Umbilical cord (tissue), 2 donors: Measurements from ENCODE around the gene MFSD6. TPM values are rescaled to one million over a fixed set of nuclear protein-coding genes. Genes with fewer than 3 reads are reported as not detected.
A peak's percentile ranks its signal among the peaks of the same experiment; 100 is the strongest.
"Not testable (repeated sequence)": the region's sequence is repeated elsewhere in the genome, so short reads cannot be mapped to it uniquely, and the experiment has no call there.

Source experiments
- DNase-seq: peaks from one replicate; pipeline ENCODE4 v3.0.0-alpha.2; 2015; ENCODE audit warnings: low spot score
- total RNA-seq: library from RNA; depleted of rRNA; stranded (reverse); fragments of >200 nt; gene quantifications from one replicate; pipeline ENCODE4 v1.2.3, GENCODE V29; 2014; ENCODE audit warnings: low replicate concordance; ENCODE audit not compliant: insufficient read depth

Gene MFSD6
- total RNA-seq, 1 donor from 2014 or later = 51.5 TPM

GRCh38 chr2:190462181-190462580 is 54.0 kb downstream of the MFSD6 start:
- DNase-seq = no peak

DNA sequence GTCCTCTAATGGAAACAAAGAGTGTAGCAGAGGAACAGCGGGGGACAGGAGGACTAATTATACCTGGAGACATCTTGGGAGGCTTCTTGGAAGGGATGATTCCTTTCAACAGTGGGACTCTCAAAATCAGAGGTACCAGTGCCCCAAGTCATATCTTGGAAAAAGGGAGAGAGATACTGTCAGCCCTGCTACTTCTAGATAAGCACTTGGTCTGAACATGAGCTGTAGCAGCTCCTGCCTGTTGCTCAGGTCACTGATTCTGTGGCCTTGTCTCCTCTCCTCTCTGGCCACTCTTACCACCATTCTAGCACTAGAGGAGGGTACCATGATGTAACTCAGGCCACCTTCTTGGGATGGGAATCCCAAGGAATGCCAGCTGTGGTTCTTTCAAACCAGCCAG is 54.5 kb downstream of the MFSD6 start:
- no peak for DNase-seq

DNA sequence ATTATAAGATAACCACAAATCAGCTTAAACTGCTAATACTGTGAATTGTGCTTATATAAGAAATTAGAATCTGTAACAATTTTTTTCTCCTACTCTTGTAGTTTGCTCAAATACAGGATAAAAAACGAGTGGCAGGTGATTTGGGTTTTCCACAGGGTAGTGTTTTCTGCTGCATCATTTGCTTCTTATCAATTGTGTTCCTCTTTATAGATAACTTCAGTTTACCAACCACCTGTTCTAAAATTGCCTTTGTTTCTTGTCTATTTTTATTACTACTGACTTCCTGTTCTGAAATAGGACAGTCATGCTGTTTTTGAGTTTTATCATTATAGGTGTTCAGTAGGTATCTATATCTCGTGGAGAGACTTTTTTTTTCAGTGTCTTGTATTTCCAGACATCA is 56.9 kb downstream of the MFSD6 start:
- DNase-seq = no peak

DNA sequence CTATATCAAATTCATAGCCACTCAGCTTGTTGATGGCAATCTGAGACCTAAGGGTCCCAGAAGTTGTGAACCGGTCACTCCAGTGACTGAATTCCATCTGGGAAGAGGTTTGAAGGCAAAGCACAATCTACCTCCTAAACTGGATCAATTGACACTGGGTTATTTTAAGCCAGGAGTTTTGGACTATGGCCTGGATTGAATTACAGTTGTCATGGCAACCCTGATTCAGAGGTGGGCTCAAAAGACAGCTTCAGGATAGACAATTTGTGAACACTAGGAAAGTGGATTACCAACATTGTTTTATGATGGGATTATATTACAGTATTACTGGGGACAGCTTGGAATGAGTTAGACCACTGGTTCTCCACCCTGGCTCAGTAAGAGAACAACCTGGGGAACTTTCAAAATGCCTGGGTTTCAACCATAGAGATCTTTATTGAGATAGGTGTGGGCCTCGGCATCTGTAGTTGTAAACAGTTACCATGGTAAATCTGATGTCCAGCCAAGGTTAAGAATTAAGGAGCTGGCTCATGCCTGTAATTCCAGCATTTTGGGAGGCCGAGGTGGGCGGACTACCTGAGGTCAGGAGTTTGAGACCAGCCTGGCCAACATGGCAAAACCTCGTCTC is 58.8 kb downstream of the MFSD6 start:
- no peak for DNase-seq

DNA sequence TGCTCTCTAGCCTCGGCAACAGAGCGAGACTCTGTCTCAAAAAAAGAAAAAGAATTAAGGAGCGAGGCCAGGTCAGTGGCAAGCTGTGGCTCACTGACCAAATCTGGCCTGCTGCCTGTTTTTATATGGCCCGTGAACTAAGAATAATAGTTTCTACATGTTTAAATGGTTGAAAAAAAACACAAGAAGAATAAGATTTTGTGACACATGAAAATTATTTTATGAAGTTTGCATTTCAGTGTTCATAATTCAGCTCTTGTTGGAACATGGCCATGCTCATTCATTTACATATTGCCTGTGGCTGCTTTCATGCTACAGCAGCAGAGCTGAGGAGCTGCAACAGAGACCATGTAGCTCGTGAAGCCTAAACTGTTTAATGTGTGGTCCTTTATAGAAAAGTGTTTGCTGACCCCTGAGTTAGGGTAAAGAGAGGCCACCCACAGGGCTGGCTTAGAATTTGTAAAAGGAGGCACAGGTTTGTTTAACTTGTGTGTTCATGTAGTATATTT is 59.5 kb downstream of the MFSD6 start:
- peak; percentile 47 for DNase-seq

DNA sequence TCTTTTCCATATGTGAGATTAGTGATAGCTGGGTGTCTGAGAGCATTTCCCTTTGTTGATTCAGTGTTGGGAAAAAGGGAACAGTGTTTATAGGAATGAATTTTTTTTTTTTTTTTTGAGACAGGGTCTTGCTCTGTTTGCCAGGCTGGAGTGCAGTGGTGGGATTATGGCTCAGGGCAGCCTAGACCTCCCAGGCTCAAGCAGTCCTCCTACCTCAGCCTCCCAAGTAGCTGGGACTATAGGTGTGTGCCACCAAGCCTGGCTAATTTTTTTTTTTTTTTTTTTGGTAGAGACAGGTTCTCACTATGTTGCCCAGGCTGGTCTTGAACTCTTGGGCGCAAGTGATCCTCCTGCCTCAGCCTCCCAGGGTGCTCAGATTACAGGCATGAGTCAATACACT is 60.2 kb downstream of the MFSD6 start:
- not testable (repeated sequence) for DNase-seq

DNA sequence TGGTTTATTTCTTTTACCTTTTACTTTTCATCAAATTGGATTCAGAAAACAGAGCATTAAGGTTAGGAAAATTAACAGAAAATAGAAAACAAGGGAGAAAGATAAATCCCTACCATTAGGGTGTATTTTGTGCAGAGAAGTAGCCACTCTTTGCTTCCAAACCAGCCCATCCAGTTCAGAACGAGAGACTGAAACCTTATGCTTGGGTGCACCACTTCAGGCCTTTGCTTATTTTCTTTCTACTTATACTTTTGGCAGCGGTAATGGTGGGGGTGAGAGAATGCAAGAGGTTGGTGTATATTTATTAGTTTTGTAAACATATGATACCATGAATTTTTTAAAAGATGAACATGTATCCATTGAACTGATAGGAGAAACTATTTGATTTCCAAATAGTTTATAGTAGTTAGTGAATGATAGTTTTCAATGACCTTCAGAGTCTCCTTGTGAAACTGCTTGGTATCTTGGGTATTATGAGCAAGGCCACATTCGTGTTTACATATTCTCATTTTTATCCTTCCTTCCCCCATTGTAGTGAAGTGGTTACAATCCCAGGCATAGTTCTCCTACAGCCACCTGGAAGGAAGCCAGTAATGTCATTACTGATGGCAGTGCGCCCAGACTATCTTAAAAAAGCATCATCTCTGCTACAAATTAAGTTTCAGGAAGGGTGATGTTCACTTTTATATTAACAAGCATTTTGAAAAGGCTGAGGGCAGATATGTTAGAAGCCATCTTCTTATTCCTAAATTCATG is 60.8 kb downstream of the MFSD6 start:
- DNase-seq = peak; percentile 94

- DNase-seq = peak; percentile 53
Observed at GRCh38 chr2:190469771-190470170, 61.6 kb downstream of the MFSD6 start.

- DNase-seq = no peak
Observed at GRCh38 chr2:190470256-190470826, 62.2 kb downstream of the MFSD6 start.

DNA sequence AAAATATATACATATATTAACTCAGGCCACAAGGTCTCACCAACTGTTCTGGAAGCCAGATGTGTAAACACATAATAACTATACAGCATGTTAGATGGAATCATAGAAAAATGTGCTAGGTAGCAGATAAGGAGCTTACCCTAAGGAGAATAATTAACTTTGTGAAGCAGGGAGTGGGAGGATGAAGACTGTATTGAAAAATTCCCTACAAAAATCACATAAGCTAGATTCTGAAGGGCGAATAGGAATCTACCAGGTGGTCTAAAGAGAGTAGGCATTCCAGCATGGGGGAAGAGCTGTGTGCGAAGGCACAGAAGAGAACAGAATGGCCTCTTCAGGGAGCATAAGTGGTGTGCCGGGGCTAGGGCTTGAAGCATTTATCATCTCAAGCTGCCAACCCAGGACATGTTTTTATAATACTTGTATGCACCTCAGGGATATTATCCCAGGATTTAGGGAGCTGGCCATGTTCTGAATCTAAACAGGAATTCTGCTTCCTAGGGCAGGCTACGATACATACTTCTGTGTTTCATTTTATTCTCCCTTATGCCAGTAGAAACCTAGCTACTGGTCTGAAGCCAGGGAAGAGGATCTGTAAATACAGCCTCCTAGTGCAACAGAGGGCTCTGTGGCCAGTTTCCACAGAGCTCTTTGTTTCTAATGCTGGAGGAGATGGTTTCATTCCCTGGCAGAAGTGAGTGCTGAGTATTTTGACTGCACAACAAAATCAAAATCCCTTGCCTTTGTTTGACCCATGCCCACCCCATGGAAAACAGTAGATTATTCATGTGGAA is 69.7 kb downstream of the MFSD6 start:
- peak; percentile 69 for DNase-seq

GRCh38 chr2:190478572-190479195 is 70.5 kb downstream of the MFSD6 start:
- DNase-seq = no peak

DNA sequence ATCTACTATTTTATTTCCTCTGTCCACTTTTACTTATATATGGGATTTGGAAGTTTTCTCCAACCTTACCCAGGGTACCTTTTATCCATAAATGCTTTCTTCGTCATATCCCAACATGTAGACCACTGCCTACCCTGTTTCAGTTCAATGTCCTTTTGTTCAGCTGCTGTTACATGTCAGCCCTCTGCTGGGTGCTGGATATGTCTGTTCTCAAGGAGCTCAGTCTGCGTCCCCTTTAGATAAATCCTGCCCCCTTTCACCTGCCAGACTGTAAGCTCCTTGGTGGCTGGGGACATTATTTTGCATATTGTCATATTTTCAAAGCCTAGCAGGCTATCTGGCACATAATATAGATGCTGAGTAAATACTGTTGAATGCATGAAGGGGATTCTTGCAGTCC is 73.2 kb downstream of the MFSD6 start:
- no peak for DNase-seq

- DNase-seq = no peak
Observed at GRCh38 chr2:190482451-190482850, 74.3 kb downstream of the MFSD6 start.

DNA sequence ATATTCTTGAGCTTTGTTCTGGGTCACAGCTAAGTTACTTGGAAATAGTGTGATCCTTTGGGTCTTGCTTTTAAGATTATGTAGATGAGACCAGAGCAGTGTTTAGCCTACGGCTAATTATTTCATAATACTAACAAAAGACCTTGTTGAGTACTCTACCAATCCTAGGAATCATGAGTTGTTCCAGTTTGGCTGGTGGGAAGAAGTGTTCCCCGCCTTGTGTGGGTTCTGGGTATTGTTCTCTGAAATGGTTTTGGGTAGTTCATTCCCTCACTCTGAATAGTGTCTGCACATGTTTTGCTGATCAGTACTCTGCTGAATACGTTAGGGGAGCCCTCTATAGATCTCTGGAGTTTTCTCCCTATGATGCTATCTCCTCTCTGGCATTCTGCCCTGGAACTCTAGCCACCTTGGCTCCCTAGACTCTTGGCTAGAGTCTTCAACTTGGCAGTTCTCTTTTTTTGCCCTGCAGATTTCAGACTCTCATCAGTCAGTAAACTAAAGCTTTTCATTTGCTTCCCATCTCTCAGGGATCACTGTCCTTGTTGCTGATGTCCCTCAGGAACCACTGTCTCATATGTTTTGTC is 78.0 kb downstream of the MFSD6 start:
- DNase-seq = no peak

GRCh38 chr2:190488516-190489233 is 80.5 kb downstream of the MFSD6 start:
- no peak for DNase-seq

GRCh38 chr2:190489475-190489874 is 81.3 kb downstream of the MFSD6 start:
- no peak for DNase-seq

- DNase-seq = no peak
Observed at GRCh38 chr2:190490502-190490901, 82.3 kb downstream of the MFSD6 start.

DNA sequence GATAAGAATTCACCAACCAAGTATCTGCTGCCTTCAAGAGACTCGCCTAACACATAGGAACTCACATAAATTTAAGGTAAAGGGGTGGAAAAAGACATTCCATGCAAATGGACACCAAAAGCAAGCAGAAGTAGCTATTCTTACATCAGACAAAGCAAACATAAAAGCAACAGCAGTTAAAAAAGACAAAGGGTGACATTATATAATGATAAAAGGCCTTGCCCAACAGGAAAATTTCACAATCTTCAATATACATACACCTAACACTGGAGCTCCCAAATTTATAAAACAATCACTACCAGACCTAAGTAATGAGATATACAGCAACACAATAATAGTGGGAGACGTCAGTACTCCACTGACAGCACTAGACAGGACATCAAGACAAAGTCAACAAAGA is 84.9 kb downstream of the MFSD6 start:
- no peak for DNase-seq

DNA sequence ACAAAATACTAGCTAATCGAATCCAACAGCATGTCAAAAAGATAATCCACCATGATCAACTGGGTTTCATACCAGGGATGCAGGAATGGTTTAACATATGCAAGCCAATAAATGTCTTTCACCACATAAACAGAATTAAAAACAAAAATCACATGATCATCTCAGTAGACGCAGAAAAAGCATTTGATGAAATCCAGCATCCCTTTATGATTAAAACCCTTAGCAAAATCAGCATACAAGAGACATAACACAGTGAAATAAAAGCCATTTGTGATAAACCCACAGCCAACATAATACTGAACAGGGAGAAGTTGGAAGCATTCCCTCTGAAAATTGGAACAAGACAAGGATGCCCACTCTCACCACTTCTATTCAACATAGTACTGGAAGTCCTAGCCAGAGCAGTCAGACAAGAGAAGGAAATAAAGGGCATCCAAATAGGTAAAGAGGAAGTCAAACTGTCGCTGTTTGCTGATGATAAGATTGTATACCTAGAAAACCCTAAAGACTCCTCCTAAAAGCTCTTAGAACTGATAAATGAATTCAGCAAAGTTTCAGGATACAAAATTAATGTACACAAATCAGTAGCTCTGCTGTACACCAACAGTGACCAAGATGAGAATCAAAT is 86.6 kb downstream of the MFSD6 start:
- peak; percentile 53 for DNase-seq

GRCh38 chr2:190497428-190497827 is 89.3 kb downstream of the MFSD6 start:
- DNase-seq = peak; percentile 41
